Right lobe of liver (tissue), 6 donors: Measurements from ENCODE around the gene RHNO1. TPM values are rescaled to one million over a fixed set of nuclear protein-coding genes. Genes with fewer than 3 reads are reported as not detected.

Source experiments
- ATAC-seq, 4 donors: fragments of 200-7000 bp; cut with Tn5 transposase; one replicate each; pipeline ENCODE4 v1.9.1; 2020; ENCODE audit warnings: mild to moderate bottlenecking in 4 of 4, moderate library complexity in 4 of 4
- DNase-seq, 3 donors: peaks; one replicate each; pipeline ENCODE4 v3.0.0-alpha.2; 2020
- H3K27ac ChIP-seq, 3 donors: fragments of 200-600 bp; one replicate each; pipeline ENCODE4 v1.8.0; 2022
- H3K27me3 ChIP-seq, 2 donors: fragments of 200-600 bp; one replicate each; pipeline ENCODE4 v1.8.0; 2022
- H3K36me3 ChIP-seq, 4 donors: fragments of 200-600 bp; sonication (generic) in 1 of 4; one replicate each; pipeline versions ENCODE4 v1.5.1 to v1.8.0; 2017 to 2022; ENCODE audit warnings: control low read depth in 1 of 4
- H3K4me1 ChIP-seq, 4 donors: fragments of 200-600 bp; sonication (generic) in 1 of 4; one replicate each; pipeline versions ENCODE4 v1.5.1 to v1.8.0; 2017 to 2022; ENCODE audit warnings: control low read depth in 1 of 4
- H3K4me3 ChIP-seq, 3 donors: fragments of 200-600 bp; one replicate each; pipeline ENCODE4 v1.8.0; 2022
- H3K9me3 ChIP-seq, 4 donors: fragments of 200-600 bp; sonication (generic) in 1 of 4; one replicate each; pipeline versions ENCODE4 v1.5.1 to v1.8.0; 2017 to 2022; ENCODE audit warnings: control low read depth in 1 of 4
- CTCF ChIP-seq, 4 donors: fragments of 200-600 bp in 3 of 4; fragments of 450-650 bp in 1 of 4; IDR thresholded peaks; one replicate each; pipeline versions ENCODE4 v1.5.1 to v1.8.0; 2016 to 2022; ENCODE audit warnings: antibody characterized with exemption in 4 of 4, mild to moderate bottlenecking in 2 of 4
- POLR2A ChIP-seq: fragments of 450-650 bp; IDR thresholded peaks from one replicate; pipeline ENCODE4 v1.6.1; 2017; ENCODE audit warnings: antibody characterized with exemption, mild to moderate bottlenecking
- WGBS: methylation state at CpG from one replicate; pipeline ENCODE4 v1.1.6; 2018; ENCODE audit warnings: low coverage, low lambda C conversion rate; ENCODE audit not compliant: insufficient coverage; ENCODE audit errors: missing lambda C conversion rate; 5-methylcytosine and 5-hydroxymethylcytosine counted together
- intact Hi-C, 2 donors: fragments of 100-400 bp; cut with DNase I; formaldehyde crosslinking; loops; one replicate each; pipeline versions ENCODE4 v1.11.2 to v1.14.1; 2022
- total RNA-seq, 6 experiments: library from RNA; depleted of rRNA in 2 of 6; stranded (reverse); fragments of >200 nt in 2 of 6; fragmentation: NEBNext Ultra II Directional in 3 of 6; extraction: Animal tissue kit (Norgen Biotek cat#: 25700) in 3 of 6; gene quantifications; one replicate each; pipeline versions ENCODE4 v1.1.0 to v1.2.4, GENCODE V29; 2016 to 2023
- donor health status: DM: no; HTN: yes; CAD: no.
- donor health status: DM: no; HTN: no; CAD: no.
- donor health status: DM: no; HTN: no; CAD: no.
- donor health status: DM: no; HTN: yes; CAD: no.
- donor health status: DM: no; HTN: yes; CAD: no.

RHNO1 gene
- total RNA-seq, 6 experiments from 2014 or later = 1.2 to 5.9 (median 3.5) TPM

- Histone ChIP-seq H3K27ac (no peak overlapping the region), H3K4me3 (no peak overlapping the region), H3K27me3 (no peaks in the 10 kb centered on the region), H3K9me3 (no peaks in the 10 kb centered on the region), H3K4me1 (no peaks in the 10 kb centered on the region), H3K36me3 (no peaks in the 10 kb centered on the region)
- no peak for TF ChIP-seq POLR2A
- TF ChIP-seq CTCF (IDR thresholded peaks at IDR 0.05) = no peak
- ATAC-seq (no peak), DNase-seq (no peak)
- intact Hi-C loops = no loop called here
- 82% methylated on average over 6 of the region's 9 CpGs for WGBS
Measured at GRCh38 chr12:2833810-2834209, 43.2 kb upstream of the RHNO1 start.

GRCh38 chr12:2834581-2835491 is 42.2 kb upstream of the RHNO1 start, which contains the start of gene NRIP2:
TSS of gene NRIP2 (minus strand) at chr12:2835035. CDS start at chr12:2834983, 52 bp downstream.
- no peaks in the 10 kb centered on the region for H3K36me3 ChIP-seq
- ATAC-seq (peak; percentile 13 to 39 (median 24)), DNase-seq (no peak)
- no peaks in the 10 kb centered on the region for H3K27me3 ChIP-seq
- 35% methylated on average over 16 of the region's 32 CpGs for WGBS
- H3K4me1 ChIP-seq = no peaks in the 10 kb centered on the region
- intact Hi-C loops = no loop called here
- no peak within 1 kb of the TSS for H3K27ac ChIP-seq
- no peaks in the 10 kb centered on the region for H3K9me3 ChIP-seq
- no peak for TF ChIP-seq CTCF (IDR thresholded peaks at IDR 0.05)
- no peak for TF ChIP-seq POLR2A
- no peak within 1 kb of the TSS for H3K4me3 ChIP-seq

GRCh38 chr12:2835691-2836403 is 41.2 kb upstream of the RHNO1 start:
- Histone ChIP-seq H3K4me1 (no peaks in the 10 kb centered on the region), H3K27me3 (no peaks in the 10 kb centered on the region), H3K27ac (no peak overlapping the region), H3K36me3 (no peaks in the 10 kb centered on the region), H3K4me3 (no peak overlapping the region), H3K9me3 (no peaks in the 10 kb centered on the region)
- intact Hi-C loops = no loop called here
- TF ChIP-seq POLR2A (no peak), CTCF (IDR thresholded peaks at IDR 0.05) (no peak)
- ATAC-seq = no peak
- DNase-seq = no peak
- 71% methylated on average over 3 of the region's 4 CpGs for WGBS

GRCh38 chr12:2836574-2836973 is 40.4 kb upstream of the RHNO1 start:
- ATAC-seq (no peak), DNase-seq (no peak)
- TF ChIP-seq CTCF (IDR thresholded peaks at IDR 0.05) = no peak
- no peak for TF ChIP-seq POLR2A
- Histone ChIP-seq H3K27ac (no peak overlapping the region), H3K4me1 (no peaks in the 10 kb centered on the region), H3K27me3 (no peaks in the 10 kb centered on the region), H3K36me3 (no peaks in the 10 kb centered on the region), H3K4me3 (no peak overlapping the region), H3K9me3 (no peaks in the 10 kb centered on the region)
- WGBS = 75% methylated on average over 7 of the region's 8 CpGs
- intact Hi-C loops = no loop called here
